Caco-2 (cell line): ENCODE results near the gene ACACA. TPM values are rescaled to one million over a fixed set of nuclear protein-coding genes. Genes with fewer than 3 reads are reported as not detected.

Experiments used
- BruUV-seq: library from RNA; stranded (reverse); fragments of 400-500 nt; replicated peaks from 2 replicates; lab custom pipeline; 2021; lab: Mats Ljungman, UMichigan
- CTCF ChIA-PET: fragments of 300-600 bp; sonication (Branson Sonifier 250); formaldehyde crosslinking; loops from one replicate; lab custom pipeline; 2022; ENCODE audit warnings: antibody characterized with exemption; lab: Charles Lee
- POLR2A ChIA-PET: fragments of 300-600 bp; sonication (Branson Sonifier 250); formaldehyde crosslinking; loops from one replicate; lab custom pipeline; 2022; ENCODE audit warnings: antibody characterized with exemption; lab: Charles Lee
- DNase-seq, 2 experiments: peaks; one replicate each; pipeline versions ENCODE4 v3.0.0 to v3.0.0-alpha.2; 2020 to 2022
- H3K27me3 ChIP-seq: replicated peaks from 2 replicates; pipeline ENCODE4 v1.6.0; 2011; ENCODE audit warnings: low read length; ENCODE audit not compliant: control insufficient read depth, insufficient read depth
- H3K36me3 ChIP-seq: 2 replicates; pipeline ENCODE4 v1.5.1; 2011; ENCODE audit warnings: low read length; ENCODE audit not compliant: control insufficient read depth, insufficient read depth
- H3K4me1 ChIP-seq: fragments of 250-450 bp; sonication (Bioruptor Pico); 2 replicates; pipeline ENCODE4 v1.5.1; 2020; ENCODE audit warnings: mild to moderate bottlenecking
- H3K4me3 ChIP-seq: 2 replicates; pipeline ENCODE4 v1.5.1; 2011; ENCODE audit warnings: low read depth, mild to moderate bottlenecking, control low read depth, low read length
- H3K9me3 ChIP-seq: fragments of 250-450 bp; sonication (Bioruptor Pico); 2 replicates; pipeline ENCODE4 v1.5.1; 2020; ENCODE audit warnings: mild to moderate bottlenecking, moderate library complexity
- H3K27ac Mint-ChIP-seq: one replicate; pipeline ENCODE4 v1.8.0; 2022; ENCODE audit warnings: mixed read lengths; ENCODE audit not compliant: unreplicated experiment
- H3K27me3 Mint-ChIP-seq: one replicate; pipeline ENCODE4 v1.8.0; 2022; ENCODE audit warnings: mixed read lengths; ENCODE audit not compliant: insufficient read depth, unreplicated experiment
- H3K36me3 Mint-ChIP-seq: one replicate; pipeline ENCODE4 v1.8.0; 2022; ENCODE audit warnings: mild to moderate bottlenecking, mixed read lengths; ENCODE audit not compliant: insufficient read depth, unreplicated experiment
- H3K4me1 Mint-ChIP-seq: one replicate; pipeline ENCODE4 v1.8.0; 2022; ENCODE audit warnings: low read depth, mixed read lengths; ENCODE audit not compliant: unreplicated experiment
- H3K4me3 Mint-ChIP-seq: one replicate; pipeline ENCODE4 v1.8.0; 2022; ENCODE audit warnings: mild to moderate bottlenecking, moderate library complexity, mixed read lengths; ENCODE audit not compliant: unreplicated experiment
- H3K9me3 Mint-ChIP-seq: one replicate; pipeline ENCODE4 v1.8.0; 2022; ENCODE audit warnings: mixed read lengths; ENCODE audit not compliant: unreplicated experiment
- CTCF ChIP-seq, 2 experiments: fragments of 200-600 bp in 1 of 2; IDR thresholded peaks; 1 replicate in 1 of 2; 2 replicates in 1 of 2; pipeline versions ENCODE4 v1.5.1 to v1.8.0; 2011 to 2022; ENCODE audit warnings: antibody characterized with exemption in 1 of 2, control low read depth in 1 of 2, inconsistent platforms in 1 of 2, low read depth in 1 of 2, low read length in 1 of 2, mild to moderate bottlenecking in 1 of 2, moderate library complexity in 1 of 2; ENCODE audit not compliant: insufficient read depth in 1 of 2, severe bottlenecking in 1 of 2, unreplicated experiment in 1 of 2
- intact Hi-C: fragments of 100-400 bp; cut with micrococcal nuclease; formaldehyde crosslinking; loops from one replicate; pipeline ENCODE4 v1.10.0; 2022; ENCODE audit not compliant: unreplicated experiment
- total RNA-seq: library from RNA; stranded (reverse); gene quantifications from 2 replicates; pipeline ENCODE4 v1.2.3, GENCODE V29; 2022

The ACACA gene
- total RNA-seq, 1 experiment from 2014 or later = 108 TPM

- no peaks in the 10 kb centered on the region for H3K27me3 Mint-ChIP-seq
- DNase-seq = peak; percentile 81 to 83
- H3K4me1 Mint-ChIP-seq = peaks cover 6% of the 10 kb centered on the region
- peak; percentile 90 to 92 for TF ChIP-seq CTCF (IDR thresholded peaks at IDR 0.05; ENCODE audit: insufficient read depth in 1 of 2, low read depth in 1 of 2, low read length in 1 of 2, severe bottlenecking in 1 of 2, unreplicated experiment in 1 of 2)
- no peak overlapping the region for H3K4me3 ChIP-seq
- no peaks in the 10 kb centered on the region for H3K9me3 ChIP-seq
- H3K9me3 Mint-ChIP-seq = no peaks in the 10 kb centered on the region
- peaks cover 14% of the 10 kb centered on the region for H3K36me3 Mint-ChIP-seq
- CTCF ChIA-PET = interaction anchor here (0.5 to 1.3 kb wide), 13 partner anchors 13 to 852 kb away, joined by 3 to 14 read pairs (median 5); partner anchors contain the start of gene MRM1
- no peak overlapping the region for H3K4me3 Mint-ChIP-seq
- intact Hi-C loops = loop anchor here (2.0 to 10.0 kb wide), 3 partner anchors 113 to 419 kb away; partner anchors contain the start of gene LHX1
- POLR2A ChIA-PET = interaction anchor here (0.6 kb wide), 2 partner anchors 28 to 186 kb away, joined by 8 to 10 read pairs; no protein-coding TSS in a partner anchor
- no peaks in the 10 kb centered on the region; the same call in 1 of the 2 replicates for H3K36me3 ChIP-seq
- no peak overlapping the region for H3K27ac Mint-ChIP-seq
- no peaks in the 10 kb centered on the region for H3K4me1 ChIP-seq
- no TSS peak for BruUV-seq
- H3K27me3 ChIP-seq = no peaks in the 10 kb centered on the region
These were observed 359.0 kb downstream of the ACACA start for GRCh38 chr17:37047631-37048104.

- no TSS peak for BruUV-seq
- Histone ChIP-seq H3K9me3 (no peaks in the 10 kb centered on the region), H3K27me3 (no peaks in the 10 kb centered on the region), H3K4me3 (no peak overlapping the region), H3K36me3 (no peaks in the 10 kb centered on the region; the same call in 1 of the 2 replicates), H3K4me1 (no peaks in the 10 kb centered on the region)
- TF ChIP-seq CTCF (IDR thresholded peaks at IDR 0.05; ENCODE audit: insufficient read depth in 1 of 2, low read depth in 1 of 2, low read length in 1 of 2, severe bottlenecking in 1 of 2, unreplicated experiment in 1 of 2) = no peak
- ChIA-PET CTCF (interaction anchor here (1.1 kb wide), 1 partner anchor 17 kb away, joined by 4 read pairs; no protein-coding TSS in a partner anchor), POLR2A (interaction anchor here (0.6 kb wide), 1 partner anchor 442 kb away, joined by 9 read pairs; no protein-coding TSS in a partner anchor)
- H3K27ac Mint-ChIP-seq = no peak overlapping the region
- no peaks in the 10 kb centered on the region for H3K27me3 Mint-ChIP-seq
- H3K4me3 Mint-ChIP-seq = no peak overlapping the region
- intact Hi-C loops = loop anchor here (10.0 kb wide), 2 partner anchors 111 to 321 kb away; partner anchors contain the start of gene LHX1
- peaks cover 6% of the 10 kb centered on the region for H3K4me1 Mint-ChIP-seq
- H3K9me3 Mint-ChIP-seq = no peaks in the 10 kb centered on the region
- peaks cover 14% of the 10 kb centered on the region for H3K36me3 Mint-ChIP-seq
- no peak for DNase-seq
These were observed 361.2 kb downstream of the ACACA start for GRCh38 chr17:37045351-37045922.

- Mint-ChIP-seq H3K4me3 (no peak overlapping the region), H3K4me1 (peaks cover 6% of the 10 kb centered on the region), H3K9me3 (no peaks in the 10 kb centered on the region), H3K36me3 (peaks cover 19% of the 10 kb centered on the region), H3K27me3 (no peaks in the 10 kb centered on the region), H3K27ac (no peak overlapping the region)
- H3K4me1 ChIP-seq = no peaks in the 10 kb centered on the region
- no peak for TF ChIP-seq CTCF (IDR thresholded peaks at IDR 0.05; ENCODE audit: insufficient read depth in 1 of 2, low read depth in 1 of 2, low read length in 1 of 2, severe bottlenecking in 1 of 2, unreplicated experiment in 1 of 2)
- intact Hi-C loops = loop anchor here (10.0 kb wide), 2 partner anchors 108 to 318 kb away; partner anchors contain the start of gene LHX1
- ChIA-PET POLR2A (no interaction called here), CTCF (no interaction called here)
- H3K9me3 ChIP-seq = no peaks in the 10 kb centered on the region
- no TSS peak for BruUV-seq
- DNase-seq = no peak
- H3K27me3 ChIP-seq = no peaks in the 10 kb centered on the region
- no peak overlapping the region for H3K4me3 ChIP-seq
- H3K36me3 ChIP-seq = no peaks in the 10 kb centered on the region
These were observed 363.4 kb downstream of the ACACA start for GRCh38 chr17:37043201-37043600.
